Islet precursor cell (in vitro differentiated cells): Measurements from ENCODE around the gene LPA.

Experiments used
- DNase-seq: peaks from one replicate; pipeline ENCODE4 v3.0.0-alpha.2; 2018

LPA gene

GRCh38 chr6:160513836-160514235 is 150.2 kb downstream of the LPA start:
- no peak for DNase-seq

DNA sequence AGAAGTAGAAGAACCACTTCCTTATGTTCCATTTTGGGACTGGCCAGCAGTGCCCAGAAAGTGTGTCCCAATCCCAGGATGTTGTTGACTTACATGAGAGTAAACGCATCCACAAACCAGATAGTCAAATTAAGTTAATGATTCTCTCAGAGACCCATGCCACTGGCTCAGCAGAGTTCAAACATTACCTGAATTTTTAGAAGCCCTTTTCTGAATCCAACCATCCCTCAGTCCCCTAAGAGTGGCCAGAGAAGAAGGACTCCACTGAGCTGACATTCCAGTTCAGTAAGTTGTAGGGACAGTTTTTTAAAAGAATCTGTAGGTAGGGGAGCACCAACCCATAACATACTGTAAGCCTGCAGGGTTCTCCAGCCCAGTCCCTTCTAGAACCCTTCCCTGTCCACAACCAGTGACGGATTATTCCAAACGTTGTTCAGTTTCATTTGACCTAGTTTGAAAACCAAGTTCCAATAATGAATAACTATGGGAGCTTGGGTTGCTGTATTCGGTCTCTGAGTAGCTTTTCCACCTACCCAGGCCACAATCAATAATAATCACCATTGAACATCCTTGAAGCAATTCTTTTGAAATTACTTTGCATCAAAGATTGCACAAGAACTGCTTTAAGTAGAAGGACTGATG is 153.0 kb downstream of the LPA start:
- DNase-seq: no peak

DNA sequence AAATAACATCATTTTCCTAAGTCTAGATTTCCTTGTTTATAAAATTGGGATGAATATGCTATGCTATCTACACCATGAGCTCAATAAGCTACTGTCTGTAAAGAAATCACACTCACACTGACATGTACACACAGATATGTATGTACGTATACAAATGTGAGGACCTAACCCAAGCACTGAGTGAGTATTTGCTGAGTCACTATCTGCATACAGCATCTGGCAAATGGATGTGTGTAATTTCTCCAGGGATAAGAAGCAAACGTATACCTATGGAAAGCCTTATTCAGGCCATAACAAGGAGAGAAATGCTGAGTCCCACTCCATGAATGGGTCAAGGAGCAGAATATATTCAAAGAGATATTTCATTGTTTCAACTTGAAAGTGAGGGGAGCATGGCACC is 153.9 kb downstream of the LPA start:
- DNase-seq: no peak

- no peak for DNase-seq
Measured at GRCh38 chr6:160509610-160510009, 154.5 kb downstream of the LPA start.

GRCh38 chr6:160508599-160508998 is 155.5 kb downstream of the LPA start:
- no peak for DNase-seq

- DNase-seq: no peak
Measured at GRCh38 chr6:160507420-160507819, 156.7 kb downstream of the LPA start.

DNA sequence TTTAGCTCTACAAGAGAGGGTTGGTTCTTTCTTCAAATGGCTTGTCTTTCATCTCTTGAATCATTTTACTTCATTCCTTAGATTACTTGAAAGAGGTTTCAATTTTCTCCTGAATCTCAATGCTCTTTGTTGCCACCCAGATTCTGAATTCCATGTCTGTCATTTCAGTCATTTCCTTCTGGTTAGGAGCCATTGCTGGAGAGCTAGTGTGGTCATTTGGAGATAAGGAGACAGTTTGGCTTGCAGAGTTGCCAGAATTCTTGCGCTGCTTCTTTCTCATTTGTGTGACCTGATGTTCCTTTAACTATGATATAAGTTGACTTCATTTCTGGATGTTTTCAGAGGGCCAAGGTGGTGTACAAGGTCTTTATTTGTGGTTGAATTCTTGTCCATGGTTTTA is 158.1 kb downstream of the LPA start:
- no peak for DNase-seq

- no peak for DNase-seq
Measured at GRCh38 chr6:160500639-160501038, 163.4 kb downstream of the LPA start.

DNA sequence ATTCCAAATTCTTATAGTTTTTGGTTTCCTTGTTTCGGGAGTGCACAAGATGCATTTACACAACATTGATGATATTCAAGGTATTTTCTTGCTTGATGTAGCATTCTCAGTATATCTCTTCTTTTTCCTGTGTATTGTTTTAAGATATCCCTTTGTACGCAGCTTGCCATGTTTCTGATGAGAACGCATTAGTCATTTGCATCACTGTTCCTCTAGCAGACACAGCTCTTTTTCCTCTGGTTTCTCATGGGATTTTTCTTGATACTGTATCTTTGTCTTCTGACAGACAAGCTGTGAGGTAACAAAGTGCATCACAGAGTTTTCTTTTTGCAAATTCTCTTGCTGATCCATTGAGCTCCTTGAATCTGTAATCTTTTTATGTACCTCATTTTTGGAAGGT is 169.5 kb downstream of the LPA start:
- DNase-seq: no peak

DNA sequence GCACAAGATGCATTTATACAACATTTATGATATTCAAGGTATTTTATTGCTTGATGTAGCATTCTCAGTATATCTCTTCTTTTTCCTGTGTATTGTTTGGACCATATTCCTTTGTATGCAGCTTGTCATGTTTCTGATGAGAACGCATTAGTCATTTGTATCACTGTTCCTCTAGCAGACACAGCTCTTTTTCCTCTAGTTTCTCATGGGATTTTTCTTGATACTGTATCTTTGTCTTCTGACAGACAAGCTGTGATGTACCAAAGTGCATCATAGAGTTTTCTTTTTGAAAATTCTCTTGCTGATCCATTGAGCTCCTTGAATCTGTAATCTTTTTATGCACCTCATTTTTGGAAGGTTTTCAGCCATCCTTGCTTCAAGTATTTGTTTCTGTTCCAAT is 175.0 kb downstream of the LPA start:
- DNase-seq: no peak

DNA sequence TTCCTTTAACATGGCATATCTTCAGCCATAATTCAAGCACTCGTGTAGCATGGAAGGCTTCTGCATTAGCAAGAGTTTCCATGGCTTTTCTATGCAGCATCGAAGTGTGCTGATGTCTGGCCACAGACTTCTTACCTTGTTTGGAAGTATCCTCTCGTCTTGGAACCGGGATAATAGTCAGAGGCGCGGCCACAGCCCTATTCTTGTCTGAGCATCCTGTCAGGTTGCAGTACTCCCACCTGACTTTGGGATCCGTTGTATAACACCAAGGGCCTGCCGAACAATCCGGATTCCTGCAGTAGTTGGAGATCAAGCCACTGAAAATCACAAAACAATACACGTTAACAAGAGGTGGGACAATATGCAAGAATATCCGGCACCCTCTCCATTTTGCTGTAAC is 177.0 kb downstream of the LPA start:
- DNase-seq: no peak
